ENCODE measurements around the gene TMEM200A.

The TMEM200A gene

DNA sequence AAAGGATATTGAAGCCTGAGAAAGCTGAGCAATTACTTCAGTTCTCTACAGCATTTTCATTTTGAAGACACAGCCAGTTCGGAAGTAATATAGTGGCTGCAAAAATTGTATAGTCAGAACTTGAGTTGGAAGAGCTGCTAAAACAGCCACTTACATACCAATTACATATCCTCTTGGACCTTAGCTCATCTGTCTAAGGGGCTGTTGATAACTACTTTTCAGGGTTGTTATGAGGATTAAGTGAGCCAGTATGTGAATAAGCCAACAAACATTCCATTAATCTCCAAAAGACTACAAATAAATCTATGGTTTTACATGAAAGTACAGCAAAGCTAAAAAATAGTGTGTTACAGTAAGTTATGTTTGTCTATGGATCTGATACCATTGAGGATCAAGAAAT lies 59.7 kb downstream of the TMEM200A start:
- no peak for DNase-seq (ENCODE audit: low spot score)

DNA sequence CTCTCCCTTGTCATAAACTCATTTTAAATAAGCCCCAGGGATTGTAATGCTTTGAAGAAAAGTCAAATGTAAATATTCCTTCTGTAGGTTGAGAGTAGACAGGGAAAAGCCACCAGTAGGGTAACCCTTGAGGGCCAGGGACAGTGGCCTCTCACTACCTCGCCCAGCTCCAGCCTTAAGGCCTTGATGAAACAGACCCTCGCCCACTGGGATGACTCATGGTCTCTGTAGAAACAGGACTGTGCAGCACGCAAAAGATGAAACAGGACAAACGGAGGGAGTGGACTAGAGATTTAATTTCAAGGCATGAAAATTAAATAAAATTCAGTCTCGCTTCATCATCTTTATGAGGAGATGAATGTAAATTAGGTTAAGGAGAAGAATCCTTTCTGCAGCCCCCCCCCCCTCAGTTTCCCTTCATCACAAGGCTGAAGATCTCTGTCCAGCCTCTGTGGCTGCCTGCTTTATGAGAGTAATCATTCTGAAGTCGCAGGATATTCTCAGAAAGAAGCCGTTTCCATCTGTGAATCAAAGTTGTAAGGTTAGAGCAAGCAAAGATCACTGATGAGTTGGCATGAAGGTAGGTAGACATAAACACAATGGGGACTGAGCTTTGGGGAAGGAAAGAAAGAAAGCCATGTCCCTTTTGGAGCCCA lies 60.4 kb downstream of the TMEM200A start:
- DNase-seq (ENCODE audit: low spot score) = no peak

DNA sequence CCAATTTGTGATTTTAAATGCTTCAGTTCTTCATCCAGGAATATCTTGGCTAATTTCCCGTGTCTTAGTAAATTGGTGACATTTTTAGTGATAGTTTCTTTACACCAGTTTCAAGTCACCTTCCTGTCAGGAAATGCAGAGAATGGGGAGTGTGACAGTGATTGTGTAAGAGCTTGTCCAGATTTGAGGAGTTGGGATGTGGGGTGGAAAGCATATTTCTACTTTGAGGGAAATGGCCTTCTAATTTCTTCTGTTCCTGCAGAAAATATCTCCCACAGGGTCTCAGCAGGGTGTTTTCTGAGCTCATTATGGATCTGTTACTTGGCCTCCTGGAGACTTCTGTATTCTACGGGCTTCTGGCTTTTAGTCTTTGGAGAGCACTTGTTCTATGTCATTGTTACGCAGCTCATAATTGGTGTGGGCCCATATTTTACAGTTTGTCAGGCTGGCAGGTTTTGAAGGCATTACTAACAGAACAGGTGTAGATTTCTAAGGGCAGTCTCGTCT lies 65.6 kb downstream of the TMEM200A start:
- DNase-seq (ENCODE audit: low spot score) = no peak

DNA sequence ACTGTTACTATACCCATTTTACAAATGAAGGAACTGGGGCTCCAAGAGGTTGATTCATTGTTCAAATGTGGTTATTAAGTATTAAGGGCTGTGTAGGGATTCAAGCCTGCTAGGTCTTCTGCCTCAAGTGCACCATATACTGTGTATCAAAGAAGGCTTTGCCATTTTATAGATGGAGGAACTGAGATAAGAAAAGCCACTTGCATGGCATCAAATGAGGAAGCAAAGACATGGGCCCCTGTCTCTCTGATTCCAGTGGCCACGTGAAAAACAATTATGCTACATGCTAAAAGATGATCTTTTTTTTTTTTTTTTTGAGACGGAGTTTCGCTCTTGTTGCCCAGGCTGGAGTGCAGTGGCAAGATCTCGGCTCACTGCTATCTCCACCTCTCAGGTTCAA lies 67.0 kb downstream of the TMEM200A start:
- DNase-seq (ENCODE audit: low spot score) = no peak

DNA sequence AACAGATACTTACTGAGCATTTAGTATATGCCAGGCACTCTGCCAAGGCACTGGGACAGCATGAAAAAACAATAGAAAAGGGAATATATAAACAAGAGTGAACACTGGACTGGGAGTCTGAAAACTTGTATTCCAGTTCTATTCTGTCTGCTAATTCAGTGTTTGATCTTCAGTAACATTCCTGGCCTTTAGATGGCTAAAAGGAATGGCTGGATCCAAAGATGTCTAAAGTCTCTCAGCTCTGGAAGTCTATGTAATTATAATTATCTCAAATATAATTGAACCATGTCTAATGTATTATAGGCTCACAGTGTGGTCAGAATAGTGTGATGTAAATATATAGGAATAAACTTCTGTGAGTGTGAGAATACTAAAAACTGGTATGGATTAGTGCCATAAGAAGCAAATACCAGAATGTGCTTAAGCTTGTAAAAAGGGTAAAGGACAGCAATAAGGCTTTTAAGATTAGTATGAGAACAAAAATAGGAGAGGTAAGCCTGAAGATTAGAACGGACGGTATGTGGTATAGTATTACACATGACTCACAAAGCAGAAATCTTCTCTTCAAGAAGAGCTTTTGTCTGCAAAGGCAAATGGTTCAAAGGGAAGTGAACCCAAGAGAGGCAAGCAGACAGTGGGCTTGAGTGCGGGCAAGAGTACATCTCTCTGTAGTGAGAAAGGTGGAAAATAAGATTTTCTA lies 68.5 kb downstream of the TMEM200A start:
- no peak for DNase-seq (ENCODE audit: low spot score)

DNA sequence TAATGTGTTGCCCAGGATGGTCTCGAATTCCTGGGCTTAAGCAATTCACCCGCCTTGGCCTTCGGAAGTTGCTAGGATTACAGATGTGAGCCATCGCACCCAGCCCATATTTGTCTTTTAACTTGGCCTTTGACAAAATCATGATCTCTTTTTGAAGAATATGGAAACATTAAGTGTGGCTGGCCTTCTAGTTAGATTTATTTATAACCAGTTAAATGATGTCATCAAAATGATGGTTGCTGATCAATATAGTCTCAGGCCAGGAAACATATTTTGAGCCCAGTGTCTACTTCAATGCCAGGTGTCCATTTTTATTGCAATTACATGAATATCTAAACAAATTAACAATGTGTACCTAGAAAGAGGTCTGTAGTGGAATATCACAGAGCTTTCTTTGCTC lies 69.4 kb downstream of the TMEM200A start:
- DNase-seq (ENCODE audit: low spot score) = no peak

DNA sequence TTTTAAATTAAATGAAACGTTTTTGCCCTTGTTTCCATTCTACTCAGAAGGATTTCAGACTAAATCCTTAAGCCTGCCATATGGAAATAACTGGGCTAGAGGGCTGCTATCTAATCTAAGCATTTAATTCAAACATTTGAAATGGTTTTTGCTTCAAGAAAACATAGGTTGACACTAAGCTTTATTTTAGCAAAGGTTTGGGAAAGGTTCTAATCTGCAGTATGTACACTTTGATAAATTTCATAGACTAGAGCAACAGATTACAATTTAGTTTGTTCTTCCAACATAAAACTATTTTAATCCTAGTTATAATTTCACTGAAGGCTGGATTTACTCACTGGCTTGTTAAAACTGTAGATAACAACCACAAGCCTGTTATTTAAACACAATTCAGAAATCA lies 72.1 kb downstream of the TMEM200A start:
- DNase-seq (ENCODE audit: low spot score) = no peak

DNA sequence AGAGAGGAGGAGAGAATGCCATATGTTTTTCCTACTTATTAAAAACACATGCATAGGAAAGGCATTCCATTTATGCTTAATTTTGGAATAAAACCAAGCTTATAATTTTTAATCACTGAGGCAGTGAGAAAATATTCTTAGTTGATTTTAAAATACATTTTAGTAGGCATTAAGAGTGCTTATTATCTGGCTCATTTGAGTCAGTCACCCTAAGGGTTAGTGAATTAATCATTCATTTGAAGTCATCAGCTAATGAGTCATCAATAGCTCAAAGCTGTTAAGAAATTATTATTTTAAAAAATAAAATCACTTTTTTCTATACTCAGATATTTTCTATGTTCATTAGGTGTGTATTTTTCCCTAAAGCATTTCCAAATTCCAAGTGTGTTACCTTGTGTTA lies 81.6 kb downstream of the TMEM200A start:
- DNase-seq (ENCODE audit: low spot score) = no peak

DNA sequence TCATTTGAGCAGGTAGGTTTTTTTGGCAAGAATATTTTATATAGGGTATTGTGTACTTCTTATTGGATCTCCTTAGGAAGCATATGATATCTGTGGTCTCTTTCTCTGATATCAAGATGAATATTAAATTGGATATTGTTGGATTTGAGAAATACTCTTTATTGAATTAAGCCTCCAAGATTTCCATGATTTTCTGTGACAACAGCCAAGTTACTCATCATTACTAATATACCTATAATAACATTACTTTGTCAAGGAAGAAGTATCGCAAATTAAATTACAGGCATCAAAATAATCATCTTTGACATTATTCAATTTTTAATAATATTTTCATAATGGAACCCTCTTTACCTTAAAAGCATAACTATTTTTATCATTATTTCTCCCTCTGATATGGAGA lies 86.5 kb downstream of the TMEM200A start:
- no peak for DNase-seq (ENCODE audit: low spot score)

DNA sequence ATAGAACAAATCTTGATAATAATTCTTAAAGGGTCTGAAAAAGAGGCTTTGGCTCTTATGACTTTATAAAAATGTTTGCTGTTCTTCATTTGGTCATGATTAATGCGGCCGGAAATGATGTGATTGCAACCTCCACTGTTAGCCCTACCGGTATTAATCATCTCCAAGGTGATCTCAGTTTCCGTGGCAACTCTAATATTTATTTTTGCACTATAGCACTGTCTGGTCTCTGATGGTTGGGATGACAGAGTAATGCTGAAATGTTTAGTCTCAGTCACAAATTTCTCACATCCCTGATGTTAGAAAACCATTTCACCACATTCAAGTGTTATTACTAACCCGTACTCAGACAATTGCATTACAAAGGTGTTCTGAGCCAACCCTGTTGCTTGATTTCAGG lies 87.4 kb downstream of the TMEM200A start:
- DNase-seq (ENCODE audit: low spot score) = no peak

DNA sequence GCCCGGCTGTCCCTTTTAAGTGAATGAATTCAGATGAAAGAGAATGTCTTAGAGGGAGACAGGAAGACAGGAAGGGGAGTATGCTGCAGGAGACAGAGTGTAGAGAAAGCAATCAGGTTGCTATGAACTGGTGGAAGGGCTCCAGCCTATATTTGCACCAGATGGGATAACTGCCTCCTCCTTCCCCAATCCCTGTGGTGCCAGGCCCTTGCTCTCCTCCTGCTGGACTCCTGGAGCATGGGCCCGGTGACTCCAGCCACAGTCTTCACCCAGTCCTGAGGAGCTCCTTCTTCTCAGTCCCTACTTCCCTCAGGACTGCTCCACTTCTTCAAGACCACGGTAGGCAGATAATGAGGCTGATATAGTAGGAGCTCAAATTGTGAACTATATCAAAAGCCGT lies 91.8 kb downstream of the TMEM200A start:
- DNase-seq (ENCODE audit: low spot score) = no peak

DNA sequence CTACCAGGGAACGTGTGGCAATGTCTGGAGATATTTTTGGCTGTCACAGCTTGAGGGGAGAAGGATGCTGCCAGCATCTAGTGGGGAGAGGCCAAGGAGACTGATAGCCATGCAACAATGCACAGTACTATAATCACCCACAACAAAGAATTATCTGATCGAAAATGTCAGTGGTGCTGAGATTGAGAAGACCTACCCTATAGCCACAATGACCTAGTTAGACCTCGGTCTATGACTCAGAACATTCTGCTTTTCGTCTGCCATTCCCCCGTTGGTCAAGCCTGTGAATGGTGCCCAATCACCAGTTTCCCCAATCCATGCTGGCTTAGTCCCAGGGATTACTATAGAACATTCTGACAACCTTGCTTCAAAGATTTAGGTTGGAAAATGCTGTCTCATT lies 93.5 kb downstream of the TMEM200A start:
- DNase-seq (ENCODE audit: low spot score) = no peak

DNA sequence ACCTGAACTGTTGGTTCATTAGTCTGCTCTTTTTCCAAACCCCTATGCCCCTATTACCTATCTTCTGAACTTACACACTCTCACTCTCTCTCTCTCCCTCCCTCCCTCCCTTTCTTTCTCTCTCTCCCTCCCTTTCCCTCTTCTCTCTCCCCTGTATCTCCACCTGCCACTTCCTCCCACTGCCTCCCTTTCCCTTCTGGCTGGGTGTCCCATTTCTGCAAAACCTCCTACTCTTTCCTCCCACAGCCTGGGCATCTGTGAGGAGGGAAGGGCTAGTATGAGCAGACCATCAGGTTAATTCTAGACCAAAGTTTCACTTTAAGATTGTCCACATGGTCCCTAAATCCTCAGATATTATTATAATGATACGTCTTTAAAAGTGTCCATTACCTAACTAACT lies 95.1 kb downstream of the TMEM200A start:
- DNase-seq (ENCODE audit: low spot score) = no peak

DNA sequence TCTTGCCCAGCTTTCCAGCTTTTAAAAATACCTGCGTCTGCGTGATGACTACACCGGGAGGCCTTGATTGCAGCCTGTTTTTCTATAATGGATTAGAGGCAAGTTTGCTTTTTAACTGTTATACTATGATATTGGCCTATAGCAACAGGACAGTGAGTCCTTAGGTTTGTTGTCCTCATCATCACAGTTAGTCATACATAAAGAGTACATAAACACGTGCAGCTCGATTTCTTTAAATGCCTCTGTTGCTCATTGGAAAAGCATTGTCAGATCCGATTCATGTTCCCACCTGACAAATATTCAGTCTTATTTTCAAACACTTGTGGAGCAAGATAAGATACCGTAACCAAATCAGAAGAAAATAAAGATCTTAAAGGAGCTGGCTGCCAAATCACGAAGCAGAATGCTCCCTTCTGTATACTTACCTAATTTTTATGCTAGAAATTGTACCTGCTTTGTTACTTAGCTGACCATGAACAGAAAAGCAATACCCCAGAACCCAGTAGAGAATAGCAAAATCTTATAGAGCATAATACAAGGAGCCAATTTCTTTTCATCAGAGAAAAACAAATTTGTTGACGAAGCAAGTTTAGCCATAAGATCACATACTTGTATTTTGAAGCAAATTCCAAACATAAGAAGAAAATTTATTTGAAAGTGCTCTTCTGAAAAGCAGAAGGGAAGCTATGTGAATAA lies 100.4 kb downstream of the TMEM200A start:
- no peak for DNase-seq (ENCODE audit: low spot score)

DNA sequence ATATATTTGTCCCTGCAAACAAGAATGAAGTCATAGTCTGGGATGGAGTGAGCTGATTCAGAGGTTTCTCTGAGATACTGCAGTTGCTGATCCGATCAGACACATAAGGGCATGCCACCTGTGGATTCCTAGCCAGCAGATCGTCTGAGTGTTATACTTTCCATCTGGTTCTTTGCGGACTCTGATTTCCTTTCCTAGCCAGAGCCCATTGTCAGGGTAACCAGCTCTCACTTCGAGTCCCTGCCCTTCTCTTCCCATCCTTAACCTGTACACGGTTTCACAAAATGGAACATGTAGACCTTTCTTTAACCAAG lies 100.9 kb downstream of the TMEM200A start:
- no peak for DNase-seq (ENCODE audit: low spot score)

DNA sequence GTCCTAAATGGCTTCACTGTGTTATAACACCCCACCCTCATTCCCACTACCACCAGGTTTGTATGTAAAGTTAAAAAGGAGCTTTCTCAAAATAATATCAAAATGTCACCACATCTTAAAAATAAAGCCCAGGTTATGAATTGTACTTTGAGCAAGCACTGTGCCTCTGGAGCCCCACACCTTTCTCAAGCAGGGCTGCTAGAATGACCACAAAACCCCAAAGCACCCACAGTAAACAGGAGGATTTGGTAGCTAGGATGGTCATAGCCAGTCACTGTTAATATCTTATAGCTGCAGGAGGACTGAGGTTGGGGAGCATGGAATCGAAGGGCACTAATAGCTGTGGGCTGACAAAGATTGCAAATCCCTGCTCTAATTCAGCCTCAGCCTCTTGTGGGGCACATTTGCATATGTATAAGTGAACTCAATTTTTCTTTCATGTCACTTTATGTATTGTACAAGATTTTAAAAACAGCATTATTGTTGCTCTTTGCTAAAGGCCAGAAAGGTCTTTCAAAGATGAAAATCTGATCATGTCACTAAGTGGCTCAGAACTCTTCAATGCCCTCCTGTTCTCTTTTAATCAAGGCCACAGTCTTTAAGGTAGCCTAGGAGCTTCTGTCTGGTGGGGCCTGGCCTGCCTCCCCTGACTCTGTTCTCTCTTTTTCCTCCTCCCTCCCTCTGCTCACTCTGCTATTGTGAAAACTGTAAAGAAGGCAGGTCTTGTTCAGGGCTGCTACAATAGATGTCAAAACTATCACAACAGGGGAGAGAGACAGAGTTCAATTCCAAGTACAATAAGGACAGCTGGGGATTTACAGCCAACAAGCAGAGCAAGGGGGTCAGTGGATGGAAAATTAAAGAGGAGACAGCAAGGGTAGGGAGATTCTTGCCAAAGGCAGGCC lies 101.6 kb downstream of the TMEM200A start:
- no peak for DNase-seq (ENCODE audit: low spot score)

DNA sequence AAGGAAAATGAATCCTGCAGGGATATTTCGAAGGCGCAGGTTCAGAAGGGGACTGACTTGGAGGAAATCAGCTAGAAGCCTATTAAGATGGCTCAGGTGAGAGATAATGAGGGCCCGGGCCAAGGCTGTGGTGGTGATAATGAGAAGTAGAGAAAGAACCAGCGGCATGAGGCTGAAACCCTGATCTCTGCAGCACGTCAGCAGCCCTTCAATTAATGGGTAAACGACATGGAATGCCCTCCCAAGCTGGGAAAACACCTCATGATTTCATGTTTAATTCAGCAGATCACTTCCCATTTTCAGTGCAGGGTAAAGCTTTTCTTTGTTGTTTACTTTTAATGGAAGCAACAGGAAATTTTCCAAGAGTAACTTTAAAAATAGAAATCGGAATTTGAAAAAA lies 104.9 kb downstream of the TMEM200A start:
- no peak for DNase-seq (ENCODE audit: low spot score)

DNA sequence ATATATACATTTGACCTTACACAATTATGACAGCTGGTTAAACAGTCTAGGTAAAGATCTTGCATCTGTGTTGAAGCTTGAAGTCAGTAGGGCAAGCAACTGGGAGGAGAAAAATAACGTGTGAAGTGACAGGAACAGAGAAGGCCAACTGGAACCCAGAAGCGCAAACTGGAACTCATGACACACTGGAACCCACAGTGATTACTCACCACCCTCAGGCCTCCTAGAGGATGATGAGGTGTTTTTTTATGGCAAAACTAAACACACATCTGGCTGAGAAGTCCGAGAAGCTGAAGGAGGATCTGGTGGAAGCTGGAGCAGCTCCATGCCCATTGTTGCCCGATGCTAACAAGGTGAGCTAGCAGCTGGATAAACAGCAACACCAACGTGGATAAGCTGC lies 108.1 kb downstream of the TMEM200A start:
- no peak for DNase-seq (ENCODE audit: low spot score)

DNA sequence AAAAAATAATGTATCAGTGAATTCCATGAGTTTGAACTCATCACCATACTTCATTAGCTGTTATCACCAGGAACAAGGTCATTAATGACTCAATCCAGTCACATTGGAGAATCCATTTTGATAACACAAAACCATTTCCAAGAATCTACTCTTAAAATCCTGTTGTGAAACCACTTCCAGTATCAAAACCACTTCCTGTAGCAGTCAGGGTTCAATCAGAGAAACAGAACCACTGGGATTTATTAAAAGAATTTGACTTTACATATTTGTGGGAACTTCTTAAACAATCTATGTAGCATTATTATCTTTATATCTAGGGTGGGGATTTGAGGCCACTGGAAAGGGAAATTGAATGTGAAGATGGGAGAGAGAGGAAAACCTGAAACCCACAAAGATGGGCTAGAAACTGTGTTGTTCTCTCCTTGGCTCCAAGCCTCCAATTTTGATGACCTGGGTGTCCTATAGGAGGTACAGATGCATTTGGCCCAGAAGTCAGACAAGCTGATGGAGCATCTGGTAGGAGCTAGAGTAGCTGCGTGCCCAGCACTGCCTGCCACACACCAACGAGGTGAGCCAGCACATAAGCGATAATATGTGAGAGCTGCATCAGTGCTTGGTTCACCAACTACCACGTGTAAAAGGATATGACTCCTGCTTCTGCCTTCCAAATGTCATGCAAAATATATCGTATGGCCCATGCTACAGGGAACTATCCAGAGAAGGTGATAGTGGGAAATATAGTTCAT lies 117.0 kb downstream of the TMEM200A start:
- DNase-seq (ENCODE audit: low spot score) = no peak

DNA sequence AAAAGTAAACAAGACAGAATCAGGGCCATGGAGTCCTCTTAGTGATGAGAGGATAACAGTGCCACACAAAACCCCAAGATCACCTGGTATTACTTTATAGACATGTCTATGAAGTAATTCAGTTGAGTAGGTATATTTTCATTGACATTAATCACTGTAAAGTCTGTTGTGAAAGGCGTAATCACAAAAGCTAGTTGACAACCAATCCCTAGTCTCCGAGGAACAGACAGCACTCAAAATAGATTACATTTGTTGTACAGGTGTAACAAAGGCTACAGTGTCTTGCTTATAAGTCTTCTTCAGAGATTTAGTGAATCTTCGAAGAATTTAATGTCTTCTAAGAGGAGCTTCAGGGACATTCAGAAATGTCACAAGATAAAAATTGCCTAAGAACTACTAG lies 120.1 kb downstream of the TMEM200A start:
- DNase-seq (ENCODE audit: low spot score) = no peak

DNA sequence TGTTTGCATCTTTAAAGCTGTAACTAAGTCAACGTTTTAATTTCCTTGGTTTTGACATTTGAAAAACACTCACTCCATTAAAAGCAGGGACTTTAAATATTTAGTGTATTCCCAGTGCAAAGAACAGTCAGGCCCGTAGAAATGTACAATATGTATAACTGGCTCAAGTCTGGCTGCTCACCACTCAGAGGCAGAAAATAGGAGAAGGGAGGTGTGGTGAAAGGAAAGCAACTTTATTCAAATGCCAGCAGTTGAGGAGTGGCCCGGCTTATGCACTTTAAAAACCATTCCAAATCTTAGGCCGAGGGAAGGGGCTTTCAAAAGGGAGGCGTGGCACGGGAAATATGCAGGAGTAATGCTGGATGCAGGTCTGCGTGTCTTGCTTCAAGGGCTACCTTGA lies 120.6 kb downstream of the TMEM200A start:
- DNase-seq (ENCODE audit: low spot score) = no peak

DNA sequence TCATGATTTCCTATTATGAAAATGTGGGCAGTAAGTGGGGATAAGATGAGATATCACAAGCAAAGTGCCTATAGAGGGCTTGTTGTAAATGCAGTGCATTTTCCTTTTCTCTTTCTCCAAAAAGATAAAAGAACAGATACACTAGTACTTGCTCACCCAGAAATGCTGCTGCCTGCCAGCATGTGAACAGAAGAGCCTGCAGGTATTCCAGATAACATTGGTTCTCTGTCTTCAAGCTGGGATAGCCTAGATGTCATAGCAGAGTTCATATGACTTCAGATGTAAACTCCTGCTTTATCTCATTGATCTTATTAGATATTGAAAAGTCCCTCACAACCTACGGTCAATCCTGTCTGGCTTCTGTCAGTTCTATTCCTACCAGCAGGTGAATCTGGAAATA lies 123.7 kb downstream of the TMEM200A start:
- no peak for DNase-seq (ENCODE audit: low spot score)
